Left lung (tissue), 10 donors: ENCODE measurements around the gene TLCD2. TPM values are rescaled to one million over a fixed set of nuclear protein-coding genes. Genes with fewer than 3 reads are reported as not detected.
"Not testable (repeated sequence)": the region's sequence is repeated elsewhere in the genome, so short reads cannot be mapped to it uniquely, and the experiment has no call there.

Experiments
- ATAC-seq: fragments of 200-7000 bp; cut with Tn5 transposase; one replicate; pipeline ENCODE4 v1.9.1; 2020; ENCODE audit warnings: moderate library complexity
- DNase-seq, 4 donors: peaks; one replicate each; pipeline ENCODE4 v3.0.0-alpha.2; 2013 to 2020
- H3K27ac ChIP-seq, 2 donors: fragments of 200-600 bp; sonication (generic) in 1 of 2; one replicate each; pipeline versions ENCODE4 v1.5.0 to v1.8.0; 2020 to 2021
- H3K27me3 ChIP-seq, 2 donors: fragments of 200-600 bp; sonication (generic) in 1 of 2; one replicate each; pipeline versions ENCODE4 v1.5.0 to v1.8.0; 2020 to 2021
- H3K36me3 ChIP-seq, 2 donors: fragments of 200-600 bp; sonication (generic) in 1 of 2; one replicate each; pipeline versions ENCODE4 v1.5.0 to v1.8.0; 2020 to 2021
- H3K4me1 ChIP-seq, 2 donors: fragments of 200-600 bp; one replicate each; pipeline ENCODE4 v1.8.0; 2021
- H3K4me3 ChIP-seq, 2 donors: fragments of 200-600 bp; sonication (generic) in 1 of 2; one replicate each; pipeline versions ENCODE4 v1.5.0 to v1.8.0; 2020 to 2021; ENCODE audit warnings: mild to moderate bottlenecking in 1 of 2
- H3K9me3 ChIP-seq, 2 donors: fragments of 200-600 bp; sonication (generic) in 1 of 2; one replicate each; pipeline versions ENCODE4 v1.5.0 to v1.8.0; 2020 to 2021
- intact Hi-C, 2 donors: fragments of 100-400 bp; cut with DNase I; formaldehyde crosslinking; loops; one replicate each; pipeline versions ENCODE4 v1.11.2 to v1.14.2; 2022
- polyA plus RNA-seq, 6 donors: library from polyadenylated mRNA; unstranded; fragments of 120-200 nt; gene quantifications; one replicate each; pipeline ENCODE4 v1.2.1, GENCODE V29; 2013; ENCODE audit not compliant: insufficient read length in 6 of 6
- total RNA-seq, 2 donors: library from RNA; stranded (reverse); fragmentation: NEBNext Ultra II Directional; extraction: Animal tissue kit (Norgen Biotek cat#: 25700); gene quantifications; one replicate each; pipeline ENCODE4 v1.2.1, GENCODE V29; 2021
- TF ChIP-seq, protein P1 (sequence below), 2 donors: fragments of 200-600 bp; sonication (generic) in 1 of 2; IDR thresholded peaks; one replicate each; pipeline versions ENCODE4 v1.5.0 to v1.8.0; 2021; ENCODE audit warnings: antibody characterized with exemption in 2 of 2
- donor health status: DM: no; HTN: yes; CAD: no.
- donor health status: DM: no; HTN: no; CAD: no.

The TLCD2 gene
- total and polyA plus RNA-seq, 8 donors, result 7.3 to 14.4 (median 10.4) TPM

DNA sequence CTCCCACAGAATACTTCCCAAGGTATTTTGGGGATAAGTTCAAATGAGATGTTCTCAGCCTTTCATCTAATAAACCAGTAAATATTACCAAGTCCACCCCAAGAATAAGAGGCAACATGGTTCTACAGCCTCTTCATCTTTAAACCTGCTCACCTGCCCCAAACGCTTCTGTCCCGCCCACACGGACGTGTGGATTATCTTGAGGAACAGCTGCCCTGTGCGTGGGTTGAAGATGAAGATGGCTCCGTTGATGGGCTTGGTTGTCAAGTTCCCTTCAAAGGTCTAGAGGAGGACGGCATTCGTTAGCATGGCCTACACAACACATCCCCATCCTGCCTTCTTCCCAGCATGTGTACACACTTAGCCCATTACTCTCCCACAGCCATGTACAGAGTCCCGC lies 52.1 kb downstream of the TLCD2 start:
- ATAC-seq (no peak), DNase-seq (no peak)
- Histone ChIP-seq H3K36me3 (peaks cover 8 to 99% of the 10 kb centered on the region in 2 donors), H3K4me3 (no peak overlapping the region), H3K4me1 (no peaks in the 10 kb centered on the region), H3K27ac (no peak overlapping the region), H3K9me3 (no peaks in the 10 kb centered on the region), H3K27me3 (no peaks in the 10 kb centered on the region)
- TF ChIP-seq, protein P1, sequence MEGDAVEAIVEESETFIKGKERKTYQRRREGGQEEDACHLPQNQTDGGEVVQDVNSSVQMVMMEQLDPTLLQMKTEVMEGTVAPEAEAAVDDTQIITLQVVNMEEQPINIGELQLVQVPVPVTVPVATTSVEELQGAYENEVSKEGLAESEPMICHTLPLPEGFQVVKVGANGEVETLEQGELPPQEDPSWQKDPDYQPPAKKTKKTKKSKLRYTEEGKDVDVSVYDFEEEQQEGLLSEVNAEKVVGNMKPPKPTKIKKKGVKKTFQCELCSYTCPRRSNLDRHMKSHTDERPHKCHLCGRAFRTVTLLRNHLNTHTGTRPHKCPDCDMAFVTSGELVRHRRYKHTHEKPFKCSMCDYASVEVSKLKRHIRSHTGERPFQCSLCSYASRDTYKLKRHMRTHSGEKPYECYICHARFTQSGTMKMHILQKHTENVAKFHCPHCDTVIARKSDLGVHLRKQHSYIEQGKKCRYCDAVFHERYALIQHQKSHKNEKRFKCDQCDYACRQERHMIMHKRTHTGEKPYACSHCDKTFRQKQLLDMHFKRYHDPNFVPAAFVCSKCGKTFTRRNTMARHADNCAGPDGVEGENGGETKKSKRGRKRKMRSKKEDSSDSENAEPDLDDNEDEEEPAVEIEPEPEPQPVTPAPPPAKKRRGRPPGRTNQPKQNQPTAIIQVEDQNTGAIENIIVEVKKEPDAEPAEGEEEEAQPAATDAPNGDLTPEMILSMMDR (IDR thresholded peaks at IDR 0.05), result no peak
- intact Hi-C loops, result no loop called here

DNA sequence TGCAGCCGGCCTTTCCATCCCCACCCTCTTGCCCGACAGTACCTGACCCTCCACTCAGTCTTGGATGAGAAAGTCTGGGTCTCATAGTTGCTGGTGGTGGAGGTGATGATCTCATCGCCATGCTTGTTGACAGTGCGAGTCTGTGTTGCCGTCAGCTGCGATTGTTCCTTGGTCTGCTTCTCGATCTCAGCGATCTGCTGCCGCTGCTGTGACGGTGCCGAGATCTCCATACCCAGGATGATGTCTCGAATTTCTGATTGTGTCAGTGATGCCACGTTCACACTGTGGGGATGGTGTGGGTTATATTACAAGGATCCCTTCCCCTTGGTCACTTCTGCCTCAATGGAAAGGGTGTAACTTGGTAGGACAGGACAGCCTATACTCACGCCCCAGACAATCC lies 56.4 kb downstream of the TLCD2 start:
- intact Hi-C loops, result no loop called here
- TF ChIP-seq, protein P1 (IDR thresholded peaks at IDR 0.05), result no peak
- Histone ChIP-seq H3K36me3 (peaks cover 0 to 87% of the 10 kb centered on the region in 2 donors), H3K4me3 (no peak overlapping the region), H3K27ac (no peak overlapping the region), H3K27me3 (no peaks in the 10 kb centered on the region), H3K9me3 (no peaks in the 10 kb centered on the region), H3K4me1 (peaks cover 7 to 18% of the 10 kb centered on the region in 2 donors)
- DNase-seq, result peak in 1 of 4 donors; percentile 22
- no peak for ATAC-seq

DNA sequence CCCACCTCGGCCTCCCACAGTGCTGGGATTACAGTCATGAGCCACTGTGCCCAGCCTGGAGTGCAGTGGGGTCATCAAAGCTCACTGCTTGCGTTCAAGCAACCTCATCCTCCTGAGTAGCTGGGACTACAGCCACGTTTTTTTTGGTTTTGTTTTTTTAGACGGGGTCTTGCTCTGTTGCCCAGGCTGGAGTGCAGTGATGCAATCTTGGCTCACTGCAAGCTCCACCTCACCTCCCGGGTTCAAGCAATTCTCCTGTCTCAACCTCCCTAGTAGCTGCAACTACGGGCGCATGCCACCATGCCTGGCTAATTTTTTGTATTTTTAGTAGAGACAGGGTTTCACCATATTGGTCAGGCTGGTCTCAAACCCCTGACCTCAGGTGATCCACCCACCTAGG lies 57.4 kb downstream of the TLCD2 start:
- H3K27me3 ChIP-seq, intact Hi-C loops, H3K9me3 ChIP-seq, H3K4me3 ChIP-seq, H3K27ac ChIP-seq, DNase-seq, ATAC-seq: not testable (repeated sequence)
- peaks cover 13 to 27% of the 10 kb centered on the region in 2 donors for H3K4me1 ChIP-seq
- peaks cover 0 to 78% of the 10 kb centered on the region in 2 donors for H3K36me3 ChIP-seq

Other genes with a start within 250 kb of the TLCD2 start
- gene MYO1C, start 217.7 kb downstream of the TLCD2 start, total RNA-seq, result 100 to 1,000 TPM; 242 to 282 TPM
- gene MYO1C, start 217.7 kb downstream of the TLCD2 start, polyA plus RNA-seq, result 10 to 100 TPM; 65.5 to 96.7 (median 76.3) TPM
- gene INPP5K, start 193.8 kb downstream of the TLCD2 start, total RNA-seq, result 10 to 100 TPM; 41.9 to 51.1 TPM
- gene INPP5K, start 193.8 kb downstream of the TLCD2 start, polyA plus RNA-seq, result 10 to 100 TPM; 23.6 to 34.1 (median 26.5) TPM
- gene PITPNA, start 147.6 kb downstream of the TLCD2 start, total RNA-seq, result 10 to 100 TPM; 64.1 to 96.8 TPM
- gene PITPNA, start 147.6 kb downstream of the TLCD2 start, polyA plus RNA-seq, result 10 to 100 TPM; 58.4 to 77.7 (median 61.9) TPM
- 10 to 100 TPM; 53.1 to 87.9 TPM for gene SLC43A2, start 81.5 kb downstream of the TLCD2 start, total RNA-seq
- gene SLC43A2, start 81.5 kb downstream of the TLCD2 start, polyA plus RNA-seq, result 10 to 100 TPM; 25.6 to 30.0 (median 26.5) TPM
- 10 to 100 TPM; 24.8 to 33.0 TPM for gene SCARF1, start 64.6 kb downstream of the TLCD2 start, total RNA-seq
- gene SCARF1, start 64.6 kb downstream of the TLCD2 start, polyA plus RNA-seq, result 10 to 100 TPM; 17.6 to 23.9 (median 19.8) TPM
- 10 to 100 TPM; 21.2 to 34.7 TPM for gene RILP, start 60.5 kb downstream of the TLCD2 start, total RNA-seq
- 10 to 100 TPM in 1 of 6 donors, 1 to 10 TPM in 5; 6.3 to 10.1 (median 7.0) TPM for gene RILP, start 60.5 kb downstream of the TLCD2 start, polyA plus RNA-seq
- 100 to 1,000 TPM; 230 to 268 TPM for gene PRPF8, start 25.5 kb downstream of the TLCD2 start, total RNA-seq
- 100 to 1,000 TPM; 298 to 364 (median 344) TPM for gene PRPF8, start 25.5 kb downstream of the TLCD2 start, polyA plus RNA-seq
- 10 to 100 TPM; 31.8 to 44.2 TPM for gene WDR81, start 14.3 kb upstream of the TLCD2 start, total RNA-seq
- gene WDR81, start 14.3 kb upstream of the TLCD2 start, polyA plus RNA-seq, result 10 to 100 TPM in 4 of 6 donors, 1 to 10 TPM in 2; 9.3 to 13.5 (median 11.0) TPM
- gene SERPINF2, start 32.5 kb upstream of the TLCD2 start, total RNA-seq, result 10 to 100 TPM in 1 of 2 donors, 1 to 10 TPM in 1; 4.2 to 32.6 TPM
- gene SERPINF2, start 32.5 kb upstream of the TLCD2 start, polyA plus RNA-seq, result 1 to 10 TPM; 2.6 to 3.7 (median 3.2) TPM
- gene SERPINF1, start 51.7 kb upstream of the TLCD2 start, total RNA-seq, result 100 to 1,000 TPM; 218 to 224 TPM
- 10 to 100 TPM; 42.4 to 50.4 (median 46.5) TPM for gene SERPINF1, start 51.7 kb upstream of the TLCD2 start, polyA plus RNA-seq
- 10 to 100 TPM; 13.3 to 16.6 TPM for gene SMYD4, start 119.5 kb upstream of the TLCD2 start, total RNA-seq
- 10 to 100 TPM; 17.1 to 24.7 (median 22.7) TPM for gene SMYD4, start 119.5 kb upstream of the TLCD2 start, polyA plus RNA-seq
- gene RPA1, start 119.6 kb upstream of the TLCD2 start, total RNA-seq, result 10 to 100 TPM; 73.4 to 80.2 TPM
- 100 to 1,000 TPM; 107 to 150 (median 130) TPM for gene RPA1, start 119.6 kb upstream of the TLCD2 start, polyA plus RNA-seq